ENCODE results near the gene OR52R1.
A peak's percentile ranks its signal among the peaks of the same experiment; 100 is the strongest.
"Not testable (repeated sequence)": the region's sequence is repeated elsewhere in the genome, so short reads cannot be mapped to it uniquely, and the experiment has no call there.

Gene OR52R1

DNA sequence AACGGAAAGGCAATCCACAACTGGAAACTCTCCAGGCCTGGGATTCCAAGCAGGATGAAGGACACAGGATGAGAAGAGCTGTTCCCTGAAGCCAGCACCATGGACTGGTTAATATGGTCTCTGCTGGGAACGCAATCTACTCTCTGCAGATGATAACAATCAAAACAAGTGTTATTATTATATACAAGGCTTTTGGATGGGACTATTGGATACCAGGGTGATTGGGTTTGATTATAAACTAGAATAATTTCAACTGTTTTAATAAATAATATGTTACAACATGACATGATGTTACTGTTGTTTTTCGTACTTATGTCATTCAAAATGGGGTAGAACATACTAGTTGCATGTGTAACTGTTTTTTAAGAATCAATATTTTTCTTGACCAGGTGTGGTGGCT, at the start of gene OR52R1:
OR52R1 (minus strand) TSS at position 101 of the 400 bp plus-strand sequence; CDS start at position 101, 0 bp downstream.
- no peak for DNase-seq (ENCODE audit: low spot score)

- no peak for DNase-seq (ENCODE audit: low spot score)
Measured at GRCh38 chr11:4851033-4851432, 46.9 kb upstream of the OR52R1 start.

DNA sequence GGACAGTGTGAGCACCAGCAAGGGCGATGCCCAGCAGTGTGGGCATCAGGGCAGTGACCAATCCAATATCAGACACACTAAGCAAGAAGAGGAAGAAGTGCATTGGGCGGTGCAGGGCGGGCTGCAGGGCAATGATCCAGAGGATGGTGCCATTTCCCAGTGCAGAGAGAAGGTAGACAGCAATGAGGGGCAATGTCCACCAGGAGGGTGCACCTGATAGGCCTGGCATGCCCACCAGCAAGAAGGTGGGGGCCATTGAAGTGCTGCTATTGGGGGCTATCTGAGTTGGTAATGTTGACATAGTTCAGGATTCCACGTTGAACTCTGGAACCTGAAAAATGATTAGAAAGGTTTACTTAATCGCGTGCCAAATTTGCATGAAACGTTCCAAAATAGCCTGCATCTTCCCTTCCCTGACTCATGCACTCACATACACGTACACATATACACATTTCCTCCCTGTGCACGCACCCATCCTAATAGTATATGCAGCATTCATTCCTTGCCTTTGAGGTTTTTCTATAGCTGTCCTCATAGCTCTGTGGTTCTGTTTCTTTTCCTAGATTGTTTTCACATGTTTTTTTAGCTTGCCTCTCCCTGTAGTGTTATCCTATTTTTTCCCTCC, 44.8 kb upstream of the OR52R1 start, which contains the start of gene OR51S1:
OR51S1 (minus strand) TSS at position 301 of the 625 bp plus-strand sequence; CDS start at position 301, 0 bp downstream.
- DNase-seq (ENCODE audit: low spot score), result no peak

- DNase-seq (ENCODE audit: low spot score), result no peak
Measured at GRCh38 chr11:4839851-4840549, 35.8 kb upstream of the OR52R1 start.

DNA sequence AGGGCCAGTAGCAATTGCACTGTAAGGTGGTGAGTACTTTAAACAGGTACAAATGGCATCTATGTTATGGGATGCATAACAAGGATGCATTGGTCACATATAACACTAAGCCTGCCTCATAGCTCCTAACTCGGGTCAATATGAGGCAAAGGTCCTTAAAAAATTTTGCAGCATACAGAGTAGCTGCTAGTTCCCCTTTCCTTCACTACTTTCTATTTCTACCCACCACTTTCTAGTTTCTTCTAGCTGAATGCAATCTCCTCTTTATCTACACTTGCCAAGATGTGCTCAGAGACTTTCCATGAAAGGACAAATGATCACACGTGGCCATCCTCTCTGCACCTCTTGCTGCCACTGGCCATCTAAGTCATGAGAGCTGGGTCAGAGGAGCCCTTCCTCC, 26.7 kb upstream of the OR52R1 start:
- DNase-seq (ENCODE audit: low spot score), result no peak

DNA sequence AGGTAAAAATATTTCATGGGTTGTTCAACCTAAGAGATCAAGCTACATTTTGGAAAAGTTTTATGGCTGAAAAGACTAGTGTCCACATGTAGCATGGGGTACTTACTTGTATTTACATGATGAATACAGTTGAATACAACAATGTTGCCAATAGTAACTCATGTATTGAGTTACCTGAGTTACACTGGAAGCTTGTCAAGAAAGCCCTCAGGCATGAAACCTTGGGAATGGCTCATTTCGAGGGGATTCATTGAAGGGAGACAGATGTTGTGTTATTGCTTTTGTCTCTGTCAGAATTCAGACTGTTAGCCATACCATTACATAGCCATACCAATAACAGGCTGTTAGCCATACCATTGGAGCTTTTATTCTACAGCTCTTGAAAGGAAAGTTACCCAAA, 26.2 kb upstream of the OR52R1 start:
- no peak for DNase-seq (ENCODE audit: low spot score)

GRCh38 chr11:4826425-4826824, 22.2 kb upstream of the OR52R1 start:
- no peak for DNase-seq (ENCODE audit: low spot score)

DNA sequence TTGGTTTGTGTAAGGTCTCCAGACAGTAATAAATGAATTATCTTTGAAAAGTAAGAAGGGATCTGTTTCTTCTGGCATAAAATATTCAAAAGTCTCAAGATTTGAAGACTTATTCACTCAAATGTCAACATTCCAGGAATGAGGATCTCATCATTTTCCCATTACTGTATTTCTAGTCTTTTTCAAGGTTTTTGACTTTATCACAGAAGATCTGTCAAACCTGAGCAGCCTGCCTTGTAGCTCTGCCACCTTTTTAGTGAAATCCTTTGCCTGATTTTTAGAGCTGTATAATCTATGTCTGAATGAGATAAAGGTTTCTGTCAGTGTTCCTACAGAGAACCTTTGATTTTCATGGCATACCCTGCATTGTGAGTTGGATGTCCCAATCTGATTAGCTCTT, 21.0 kb upstream of the OR52R1 start:
- DNase-seq (ENCODE audit: low spot score), result no peak

DNA sequence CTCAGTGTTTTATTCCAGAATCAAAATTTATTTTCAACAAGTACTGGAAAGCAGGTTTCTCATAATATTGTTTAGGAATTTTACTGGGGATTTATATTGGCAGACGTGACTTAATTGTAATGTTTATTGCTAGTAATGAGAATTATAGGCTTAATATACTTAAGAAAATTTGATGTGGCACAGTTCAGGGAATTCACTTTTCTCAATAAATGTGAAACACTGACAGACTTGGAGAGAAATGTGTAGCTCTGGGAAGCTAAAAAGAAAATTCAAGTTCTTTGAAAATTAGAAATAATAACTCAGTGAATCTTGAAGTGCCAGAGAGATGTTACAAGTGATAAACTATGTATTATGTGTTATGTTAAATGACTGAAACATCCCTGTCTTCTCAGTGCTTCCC, 16.8 kb upstream of the OR52R1 start, which contains the start of gene OR51F2:
OR51F2 (plus strand) TSS at position 301 of the 400 bp plus-strand sequence. CDS start 101 bp downstream, outside the sequence.
- DNase-seq (ENCODE audit: low spot score), result no peak

DNA sequence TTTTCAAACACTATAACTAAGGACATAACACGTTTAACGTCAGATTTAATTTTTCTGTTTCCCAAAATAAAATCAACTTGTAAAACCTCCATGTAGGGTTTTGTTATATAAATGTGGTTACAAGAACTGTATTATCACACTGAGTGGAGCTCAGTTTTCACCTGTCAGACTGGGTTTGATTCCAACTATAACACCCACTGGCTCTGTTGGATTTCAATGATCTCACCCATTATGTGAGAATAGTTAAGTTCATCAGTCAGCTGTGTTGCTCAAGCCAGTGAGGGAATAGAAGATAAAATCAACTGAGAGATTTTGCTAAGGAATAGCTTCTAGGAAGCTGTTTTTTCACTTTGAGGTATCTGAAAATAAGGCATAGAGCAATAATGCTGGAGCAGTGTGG, 5.1 kb upstream of the OR52R1 start:
- peak; percentile 5 for DNase-seq (ENCODE audit: low spot score)

DNA sequence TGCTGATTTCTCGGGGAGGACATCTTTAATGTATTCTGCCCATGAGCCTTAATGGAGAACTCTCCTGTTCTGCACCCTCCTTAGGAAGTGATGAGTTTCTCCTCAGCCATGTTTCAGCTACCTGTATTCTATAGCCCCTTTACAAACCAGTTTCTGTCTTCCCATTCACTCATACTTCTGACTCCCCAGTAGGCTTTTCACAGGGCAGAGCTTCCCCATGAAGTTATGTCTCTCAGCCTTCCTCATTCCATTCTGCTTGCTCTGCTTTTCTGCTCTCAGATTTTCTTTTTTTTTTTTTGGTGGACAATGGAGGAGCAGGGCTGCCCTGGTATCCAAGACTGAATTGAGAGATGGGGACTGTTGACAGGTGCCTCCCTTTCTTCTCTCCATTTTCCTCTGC, 4.3 kb upstream of the OR52R1 start:
- DNase-seq (ENCODE audit: low spot score), result no peak

- not testable (repeated sequence) for DNase-seq (ENCODE audit: low spot score)
Measured at GRCh38 chr11:4801316-4801715, 2.9 kb downstream of the OR52R1 start.

- DNase-seq (ENCODE audit: low spot score), result no peak
Measured at GRCh38 chr11:4798427-4799183, 5.6 kb downstream of the OR52R1 start.

DNA sequence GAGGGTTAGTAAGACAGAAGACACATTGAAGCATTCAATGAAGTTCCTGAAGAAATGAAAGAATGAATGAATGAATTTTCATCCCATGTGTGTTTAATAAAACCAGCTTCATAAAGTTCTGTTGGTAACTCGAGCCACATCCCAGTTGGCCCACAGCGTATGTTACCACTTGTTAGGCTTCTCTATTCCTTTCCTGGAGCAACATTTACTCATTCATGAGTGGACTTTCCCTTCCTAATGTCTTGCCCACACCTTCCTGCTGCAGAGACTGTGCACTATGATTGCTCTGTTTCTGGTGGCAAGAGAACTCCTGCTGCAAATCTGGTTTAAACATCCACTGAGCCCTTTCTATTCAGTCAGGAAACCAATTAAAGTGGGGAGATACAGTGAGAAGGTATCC, 7.0 kb downstream of the OR52R1 start:
- no peak for DNase-seq (ENCODE audit: low spot score)

DNA sequence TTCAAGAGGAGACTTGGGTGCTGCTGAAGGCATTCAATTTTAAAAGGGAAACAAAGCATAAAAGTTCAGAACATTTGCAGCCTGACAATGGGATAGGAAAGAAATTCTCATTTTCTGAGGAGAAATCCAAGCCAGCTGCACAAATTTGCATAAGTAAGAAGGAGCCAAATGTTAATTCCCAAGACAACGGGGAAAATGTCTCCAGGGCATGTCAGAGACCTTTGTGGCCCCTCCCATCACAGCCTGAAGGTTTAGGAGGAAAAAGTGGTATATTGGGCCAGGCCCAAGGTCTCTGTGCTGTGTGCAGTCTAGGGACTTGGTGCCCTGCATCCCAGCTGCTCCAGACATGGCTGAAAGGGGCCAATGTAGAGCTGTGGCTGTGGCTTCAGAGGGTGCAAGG, 21.7 kb downstream of the OR52R1 start:
- no peak for DNase-seq (ENCODE audit: low spot score)

DNA sequence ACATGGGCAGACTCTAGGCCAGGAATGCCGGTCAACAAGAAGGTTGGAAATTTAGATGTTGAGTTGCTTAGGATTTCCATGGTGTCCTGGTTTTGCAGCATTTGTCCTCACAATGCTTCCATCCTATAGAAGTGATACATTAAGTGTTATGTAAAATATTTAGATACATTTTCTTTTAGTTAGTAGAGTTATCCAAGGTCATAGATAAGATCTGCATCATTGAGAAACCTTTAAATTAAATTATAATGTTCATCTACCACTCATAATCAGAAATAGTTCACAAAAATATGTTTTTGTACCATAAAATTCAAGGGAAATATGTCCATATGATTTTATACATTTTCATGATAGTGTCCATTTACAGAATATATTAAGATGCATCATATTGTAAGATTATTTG, 34.3 kb downstream of the OR52R1 start, which contains the start of gene OR51F1:
OR51F1 (minus strand) TSS at position 101 of the 400 bp plus-strand sequence; CDS start at position 101, 0 bp downstream.
- no peak for DNase-seq (ENCODE audit: low spot score)

- no peak for DNase-seq (ENCODE audit: low spot score)
Measured at GRCh38 chr11:4768094-4768493, 36.1 kb downstream of the OR52R1 start.

DNA sequence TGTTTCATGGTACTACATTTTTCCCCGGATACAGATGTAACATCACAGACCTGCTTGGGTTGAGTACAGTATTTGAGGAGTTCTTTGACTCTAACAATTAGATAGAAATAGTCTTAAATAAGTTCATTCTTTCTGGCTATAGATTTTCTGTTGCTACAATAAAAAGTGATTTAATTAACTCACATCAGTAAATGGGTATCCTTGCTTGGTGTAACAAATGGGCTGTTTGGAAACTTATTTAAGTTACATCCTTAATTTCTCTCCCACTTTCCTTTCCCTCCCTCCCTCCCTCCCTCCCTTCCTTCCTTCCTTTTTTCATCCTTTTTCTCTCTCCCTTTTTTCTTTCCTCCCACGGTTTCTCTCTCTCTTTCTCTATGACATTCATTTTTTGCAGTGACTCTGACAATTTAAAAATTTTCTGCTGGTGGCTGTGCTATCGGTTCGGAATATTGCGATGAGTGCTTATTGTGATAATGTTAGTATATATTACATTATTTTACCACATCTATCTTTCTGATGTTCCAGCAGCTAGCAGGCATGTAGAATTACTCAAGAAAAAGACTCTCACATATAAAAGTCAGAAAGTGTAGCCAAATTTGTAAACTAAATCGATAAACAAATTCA, 37.6 kb downstream of the OR52R1 start:
- DNase-seq (ENCODE audit: low spot score), result no peak

GRCh38 chr11:4763096-4763495, 41.1 kb downstream of the OR52R1 start:
- no peak for DNase-seq (ENCODE audit: low spot score)
